H9 (cell line): ENCODE results near the gene ERN1. TPM values are rescaled to one million over a fixed set of nuclear protein-coding genes. Genes with fewer than 3 reads are reported as not detected.

Source experiments
- DNase-seq: peaks from one replicate; pipeline ENCODE4 v3.0.0-alpha.2; 2017
- H2AFZ ChIP-seq: one replicate; pipeline ENCODE4 v1.6.1; 2013; ENCODE audit warnings: mild to moderate bottlenecking, low read length, control low read depth, moderate library complexity
- H2AK5ac ChIP-seq: 2 replicates; pipeline ENCODE4 v1.6.1; 2013; ENCODE audit warnings: low read length, control low read depth, mixed read lengths; ENCODE audit not compliant: insufficient read length
- H2BK120ac ChIP-seq: one replicate; pipeline ENCODE4 v1.6.1; 2013; ENCODE audit warnings: low read depth, mild to moderate bottlenecking, low read length, control low read depth, inconsistent platforms; ENCODE audit not compliant: poor library complexity, severe bottlenecking
- H2BK12ac ChIP-seq: 2 replicates; pipeline ENCODE4 v1.6.1; 2013; ENCODE audit warnings: low read length, control low read depth, mixed read lengths, low read depth; ENCODE audit not compliant: insufficient read length
- H2BK15ac ChIP-seq: 2 replicates; pipeline ENCODE4 v1.6.1; 2013; ENCODE audit warnings: low read depth, low read length, control low read depth
- H2BK20ac ChIP-seq: one replicate; pipeline ENCODE4 v1.6.1; 2013; ENCODE audit warnings: low read depth, mild to moderate bottlenecking, low read length, control low read depth, inconsistent platforms; ENCODE audit not compliant: poor library complexity, severe bottlenecking
- H2BK5ac ChIP-seq: 2 replicates; pipeline ENCODE4 v1.6.1; 2013; ENCODE audit warnings: low read length, control low read depth, mixed read lengths; ENCODE audit not compliant: insufficient read length
- H3K14ac ChIP-seq: 2 replicates; pipeline ENCODE4 v1.6.1; 2013; ENCODE audit warnings: low read length, control low read depth; ENCODE audit not compliant: insufficient read depth
- H3K18ac ChIP-seq: 2 replicates; pipeline ENCODE4 v1.6.1; 2013; ENCODE audit warnings: low read depth, mild to moderate bottlenecking, mixed read lengths, low read length, control low read depth; ENCODE audit not compliant: insufficient read length
- H3K23ac ChIP-seq: 2 replicates; pipeline ENCODE4 v1.6.1; 2013; ENCODE audit warnings: low read length, control low read depth, mixed read lengths, low read depth; ENCODE audit not compliant: insufficient read length
- H3K23me2 ChIP-seq: 2 replicates; pipeline ENCODE4 v1.6.1; 2013; ENCODE audit warnings: low read depth, mild to moderate bottlenecking, mixed read lengths, low read length, control low read depth; ENCODE audit not compliant: insufficient read length, poor library complexity, severe bottlenecking
- H3K27ac ChIP-seq: 2 replicates; pipeline ENCODE4 v1.5.1; 2013; ENCODE audit warnings: low read length, control low read depth, mixed read lengths, low read depth; ENCODE audit not compliant: insufficient read length
- H3K27me3 ChIP-seq: 2 replicates; pipeline ENCODE4 v1.6.1; 2013; ENCODE audit warnings: low read length, control low read depth, inconsistent platforms; ENCODE audit not compliant: insufficient read depth
- H3K4ac ChIP-seq: 2 replicates; pipeline ENCODE4 v1.6.1; 2013; ENCODE audit warnings: low read depth, mild to moderate bottlenecking, control low read depth, inconsistent platforms, low read length, moderate library complexity
- H3K4me1 ChIP-seq: 2 replicates; pipeline ENCODE4 v1.6.1; 2013; ENCODE audit warnings: low read length, control low read depth, inconsistent platforms; ENCODE audit not compliant: insufficient read depth
- H3K4me2 ChIP-seq: 2 replicates; pipeline ENCODE4 v1.6.1; 2013; ENCODE audit warnings: low read length, control low read depth, mixed read lengths; ENCODE audit not compliant: insufficient read length, insufficient read depth
- H3K56ac ChIP-seq: 2 replicates; pipeline ENCODE4 v1.6.1; 2013; ENCODE audit warnings: low read depth, mild to moderate bottlenecking, mixed read lengths, low read length, control low read depth; ENCODE audit not compliant: insufficient read length
- H3K79me1 ChIP-seq: 2 replicates; pipeline ENCODE4 v1.6.1; 2013; ENCODE audit warnings: low read depth, mild to moderate bottlenecking, moderate library complexity, low read length, control low read depth, inconsistent platforms; ENCODE audit not compliant: insufficient read depth, poor library complexity, severe bottlenecking
- H3K79me2 ChIP-seq: 2 replicates; pipeline ENCODE4 v1.6.1; 2013; ENCODE audit warnings: low read length, control low read depth, inconsistent platforms; ENCODE audit not compliant: insufficient read depth
- H3K9ac ChIP-seq: 2 replicates; pipeline ENCODE4 v1.6.1; 2013; ENCODE audit warnings: low read length, control low read depth, mixed read lengths; ENCODE audit not compliant: insufficient read length; ENCODE audit errors: extremely low read depth
- H3K9me3 ChIP-seq: one replicate; pipeline ENCODE4 v1.6.1; 2013; ENCODE audit warnings: low read depth, low read length, inconsistent platforms; ENCODE audit not compliant: control insufficient read depth
- H3T11ph ChIP-seq: one replicate; pipeline ENCODE4 v1.6.1; 2013; ENCODE audit warnings: mild to moderate bottlenecking, low read length, control low read depth, inconsistent platforms
- H4K20me1 ChIP-seq: one replicate; pipeline ENCODE4 v1.6.1; 2013; ENCODE audit not compliant: control insufficient read depth, insufficient read length, insufficient read depth
- H4K5ac ChIP-seq: 2 replicates; pipeline ENCODE4 v1.6.1; 2013; ENCODE audit warnings: low read depth, mild to moderate bottlenecking, mixed read lengths, low read length, control low read depth; ENCODE audit not compliant: insufficient read length
- H4K8ac ChIP-seq: replicated peaks from 2 replicates; pipeline ENCODE4 v1.6.1; 2013; ENCODE audit warnings: low read length, control low read depth, mixed read lengths, low read depth; ENCODE audit not compliant: insufficient read length
- H4K91ac ChIP-seq: 2 replicates; pipeline ENCODE4 v1.6.1; 2013; ENCODE audit warnings: low read depth, mild to moderate bottlenecking, moderate library complexity, mixed read lengths, low read length, control low read depth; ENCODE audit not compliant: insufficient read length
- H3K27ac Mint-ChIP-seq, 3 experiments: 2 replicates in 2 of 3; 3 replicates in 1 of 3; pipeline ENCODE4 v1.8.0; 2020 to 2021; ENCODE audit warnings: mixed read lengths in 3 of 3, mild to moderate bottlenecking in 1 of 3, moderate library complexity in 1 of 3
- H3K27me3 Mint-ChIP-seq: 2 replicates; pipeline ENCODE4 v1.8.0; 2021; ENCODE audit warnings: low read depth, mild to moderate bottlenecking, moderate library complexity, mixed read lengths
- H3K36me3 Mint-ChIP-seq, 3 experiments: 2 replicates in 2 of 3; 3 replicates in 1 of 3; pipeline ENCODE4 v1.8.0; 2020 to 2021; ENCODE audit warnings: low read depth in 3 of 3, mixed read lengths in 3 of 3; ENCODE audit not compliant: insufficient read depth in 1 of 3
- H3K4me1 Mint-ChIP-seq, 2 experiments: 2 replicates each; pipeline ENCODE4 v1.8.0; 2020; ENCODE audit warnings: mixed read lengths in 2 of 2
- H3K4me3 Mint-ChIP-seq, 2 experiments: 2 replicates in 1 of 2; 3 replicates in 1 of 2; pipeline ENCODE4 v1.8.0; 2020 to 2021; ENCODE audit warnings: mild to moderate bottlenecking in 2 of 2, mixed read lengths in 2 of 2, moderate library complexity in 1 of 2
- H3K9me3 Mint-ChIP-seq, 2 experiments: 2 replicates in 1 of 2; 3 replicates in 1 of 2; pipeline ENCODE4 v1.8.0; 2020; ENCODE audit warnings: mild to moderate bottlenecking in 2 of 2, mixed read lengths in 2 of 2, moderate library complexity in 1 of 2
- WGBS: extraction: QIAGEN DNeasy Blood & Tissue Kit; methylation state at CpG from one replicate; pipeline ENCODE4 v1.1.7; 2013; ENCODE audit warnings: missing lambda C conversion rate, low lambda C conversion rate, mixed read lengths; ENCODE audit not compliant: insufficient read length; ENCODE audit errors: extremely low coverage; 5-methylcytosine and 5-hydroxymethylcytosine counted together
- total RNA-seq: library from RNA; stranded (reverse); gene quantifications from 2 replicates; pipeline ENCODE4 v1.2.1, GENCODE V29; 2021
- TF ChIP-seq, protein P1 (sequence below): fragments of 200-600 bp; sonication (generic); conservative IDR thresholded peaks from 3 replicates; pipeline ENCODE4 v1.8.0; 2021; ENCODE audit warnings: antibody characterized with exemption, mild to moderate bottlenecking

Gene ERN1
- total RNA-seq, 1 experiment from 2014 or later: 5.0 TPM

DNA sequence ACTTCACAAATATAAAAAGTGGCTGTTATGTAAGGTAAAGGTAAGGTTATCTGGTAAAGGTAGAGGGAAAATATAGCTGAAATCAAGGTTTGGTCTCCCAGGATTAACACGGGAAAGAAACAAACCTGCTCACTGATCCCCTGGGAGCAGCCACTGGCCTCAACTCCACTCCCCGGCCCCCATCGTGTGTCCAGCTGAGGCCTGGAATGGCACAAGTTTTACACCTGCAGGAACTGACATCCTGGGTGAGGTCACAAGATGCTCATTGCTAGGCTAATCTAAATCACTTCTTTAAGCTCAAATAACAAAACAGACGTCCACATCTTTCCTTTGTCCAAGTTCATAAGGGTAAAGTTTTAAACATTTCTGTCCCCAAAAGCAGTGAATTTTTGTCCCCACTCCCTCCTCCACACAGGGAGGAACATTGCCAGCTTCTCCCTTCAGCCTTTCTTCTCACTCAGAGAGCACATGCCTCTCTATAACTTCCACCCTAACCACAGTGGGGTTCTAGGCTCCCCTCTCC is 46.3 kb downstream of the ERN1 start:
- H2AFZ ChIP-seq: no peak overlapping the region
- H3K23ac ChIP-seq: no peak overlapping the region
- no peak overlapping the region for H3T11ph ChIP-seq
- H3K18ac ChIP-seq: no peak overlapping the region
- H2AK5ac ChIP-seq: no peak overlapping the region
- H2BK15ac ChIP-seq: no peak overlapping the region
- no peak overlapping the region for H3K14ac ChIP-seq
- Mint-ChIP-seq H3K27ac (no peak overlapping the region), H3K9me3 (no peaks in the 10 kb centered on the region), H3K27me3 (no peaks in the 10 kb centered on the region), H3K4me1 (peaks cover 5% of the 10 kb centered on the region in 2 experiments; a peak in 3 of 4 replicates), H3K4me3 (no peak overlapping the region), H3K36me3 (no peaks in the 10 kb centered on the region)
- no peak for DNase-seq
- no peaks in the 10 kb centered on the region for H4K20me1 ChIP-seq
- no peak overlapping the region for H3K56ac ChIP-seq
- no peak overlapping the region for H4K5ac ChIP-seq
- H2BK20ac ChIP-seq: no peak overlapping the region
- H2BK120ac ChIP-seq: no peak overlapping the region
- H3K4ac ChIP-seq: no peak overlapping the region
- no peaks in the 10 kb centered on the region for H3K27me3 ChIP-seq
- no peaks in the 10 kb centered on the region for H3K23me2 ChIP-seq
- no peaks in the 10 kb centered on the region for H3K9me3 ChIP-seq
- H2BK12ac ChIP-seq: no peak overlapping the region
- no peak overlapping the region for H4K91ac ChIP-seq
- no peak overlapping the region for H3K27ac ChIP-seq
- no peak overlapping the region for H2BK5ac ChIP-seq
- H3K79me1 ChIP-seq: no peaks in the 10 kb centered on the region
- whole genome bisulfite sequencing: no CpG with 5 or more reads among the region's 4 CpGs
- no peak overlapping the region for H4K8ac ChIP-seq
- TF ChIP-seq, protein P1, sequence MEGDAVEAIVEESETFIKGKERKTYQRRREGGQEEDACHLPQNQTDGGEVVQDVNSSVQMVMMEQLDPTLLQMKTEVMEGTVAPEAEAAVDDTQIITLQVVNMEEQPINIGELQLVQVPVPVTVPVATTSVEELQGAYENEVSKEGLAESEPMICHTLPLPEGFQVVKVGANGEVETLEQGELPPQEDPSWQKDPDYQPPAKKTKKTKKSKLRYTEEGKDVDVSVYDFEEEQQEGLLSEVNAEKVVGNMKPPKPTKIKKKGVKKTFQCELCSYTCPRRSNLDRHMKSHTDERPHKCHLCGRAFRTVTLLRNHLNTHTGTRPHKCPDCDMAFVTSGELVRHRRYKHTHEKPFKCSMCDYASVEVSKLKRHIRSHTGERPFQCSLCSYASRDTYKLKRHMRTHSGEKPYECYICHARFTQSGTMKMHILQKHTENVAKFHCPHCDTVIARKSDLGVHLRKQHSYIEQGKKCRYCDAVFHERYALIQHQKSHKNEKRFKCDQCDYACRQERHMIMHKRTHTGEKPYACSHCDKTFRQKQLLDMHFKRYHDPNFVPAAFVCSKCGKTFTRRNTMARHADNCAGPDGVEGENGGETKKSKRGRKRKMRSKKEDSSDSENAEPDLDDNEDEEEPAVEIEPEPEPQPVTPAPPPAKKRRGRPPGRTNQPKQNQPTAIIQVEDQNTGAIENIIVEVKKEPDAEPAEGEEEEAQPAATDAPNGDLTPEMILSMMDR: no peak
- H3K4me2 ChIP-seq: no peak overlapping the region
- H3K4me1 ChIP-seq: peaks cover 10% of the 10 kb centered on the region
- no peak overlapping the region for H3K9ac ChIP-seq
- H3K79me2 ChIP-seq: no peaks in the 10 kb centered on the region
